Type B pancreatic cell (in vitro differentiated cells): ENCODE results near the gene ABCG8. TPM values are rescaled to one million over a fixed set of nuclear protein-coding genes. Genes with fewer than 3 reads are reported as not detected.

ENCODE experiments used
- DNase-seq: peaks from one replicate; pipeline ENCODE4 v3.0.0; 2021; ENCODE audit warnings: mixed read lengths; ENCODE audit not compliant: unreplicated experiment; ENCODE audit errors: extremely low spot score
- H3K27ac Mint-ChIP-seq: 2 replicates; pipeline ENCODE4 v1.8.0; 2021; ENCODE audit warnings: mild to moderate bottlenecking, mixed read lengths
- H3K27me3 Mint-ChIP-seq: 2 replicates; pipeline ENCODE4 v1.8.0; 2021; ENCODE audit warnings: mixed read lengths
- H3K36me3 Mint-ChIP-seq: 2 replicates; pipeline ENCODE4 v1.8.0; 2021; ENCODE audit warnings: mixed read lengths
- H3K4me1 Mint-ChIP-seq: one replicate; pipeline ENCODE4 v1.8.0; 2021; ENCODE audit warnings: mixed read lengths; ENCODE audit not compliant: unreplicated experiment
- H3K4me3 Mint-ChIP-seq: 2 replicates; pipeline ENCODE4 v1.8.0; 2021; ENCODE audit warnings: mild to moderate bottlenecking, mixed read lengths
- H3K9me3 Mint-ChIP-seq: 2 replicates; pipeline ENCODE4 v1.8.0; 2021; ENCODE audit warnings: mixed read lengths
- total RNA-seq: library from RNA; stranded (reverse); gene quantifications from 2 replicates; pipeline ENCODE4 v1.2.1, GENCODE V29; 2021; ENCODE audit warnings: low replicate concordance
- TF ChIP-seq, protein P1 (sequence below): fragments of 200-600 bp; sonication (generic); conservative IDR thresholded peaks from 2 replicates; pipeline ENCODE4 v1.5.0; 2021; ENCODE audit warnings: antibody characterized with exemption, mild to moderate bottlenecking

ABCG8 gene
- total RNA-seq, 1 donor from 2014 or later, result not detected

DNA sequence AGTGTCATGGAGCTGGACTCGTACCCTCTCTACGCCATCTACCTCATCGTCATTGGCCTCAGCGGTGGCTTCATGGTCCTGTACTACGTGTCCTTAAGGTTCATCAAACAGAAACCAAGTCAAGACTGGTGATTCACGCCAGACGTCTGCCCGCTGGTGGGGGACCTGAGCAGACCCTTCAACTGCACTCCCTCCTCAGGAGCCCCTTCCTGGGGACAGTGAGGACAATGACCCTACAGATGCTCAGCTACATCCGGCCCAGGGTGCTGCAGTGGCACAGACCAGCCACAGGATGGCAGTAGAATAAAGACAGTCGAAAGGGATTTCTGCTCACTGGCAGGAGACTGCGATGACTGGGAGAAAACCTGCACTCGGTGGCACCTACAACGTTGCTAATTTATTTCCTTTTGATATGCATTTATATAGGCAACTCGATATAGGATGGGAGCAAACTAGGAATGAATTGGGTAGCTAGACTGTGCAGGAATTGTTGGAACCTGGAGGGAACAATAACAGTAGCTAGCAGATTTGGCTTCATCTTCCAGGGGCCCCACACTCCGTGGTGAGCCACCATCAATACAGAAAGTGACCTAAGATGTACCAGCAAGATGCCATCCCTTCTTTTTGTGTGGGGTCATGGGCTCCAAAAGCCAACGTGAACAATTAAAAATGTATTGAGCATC, 39.2 kb downstream of the ABCG8 start:
- Mint-ChIP-seq H3K27me3 (peaks cover 24% of the 10 kb centered on the region), H3K9me3 (no peaks in the 10 kb centered on the region), H3K27ac (no peak overlapping the region), H3K4me3 (no peak overlapping the region), H3K36me3 (no peaks in the 10 kb centered on the region), H3K4me1 (no peaks in the 10 kb centered on the region)
- no peak for DNase-seq
- TF ChIP-seq, protein P1, sequence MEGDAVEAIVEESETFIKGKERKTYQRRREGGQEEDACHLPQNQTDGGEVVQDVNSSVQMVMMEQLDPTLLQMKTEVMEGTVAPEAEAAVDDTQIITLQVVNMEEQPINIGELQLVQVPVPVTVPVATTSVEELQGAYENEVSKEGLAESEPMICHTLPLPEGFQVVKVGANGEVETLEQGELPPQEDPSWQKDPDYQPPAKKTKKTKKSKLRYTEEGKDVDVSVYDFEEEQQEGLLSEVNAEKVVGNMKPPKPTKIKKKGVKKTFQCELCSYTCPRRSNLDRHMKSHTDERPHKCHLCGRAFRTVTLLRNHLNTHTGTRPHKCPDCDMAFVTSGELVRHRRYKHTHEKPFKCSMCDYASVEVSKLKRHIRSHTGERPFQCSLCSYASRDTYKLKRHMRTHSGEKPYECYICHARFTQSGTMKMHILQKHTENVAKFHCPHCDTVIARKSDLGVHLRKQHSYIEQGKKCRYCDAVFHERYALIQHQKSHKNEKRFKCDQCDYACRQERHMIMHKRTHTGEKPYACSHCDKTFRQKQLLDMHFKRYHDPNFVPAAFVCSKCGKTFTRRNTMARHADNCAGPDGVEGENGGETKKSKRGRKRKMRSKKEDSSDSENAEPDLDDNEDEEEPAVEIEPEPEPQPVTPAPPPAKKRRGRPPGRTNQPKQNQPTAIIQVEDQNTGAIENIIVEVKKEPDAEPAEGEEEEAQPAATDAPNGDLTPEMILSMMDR, result peak; percentile 91

DNA sequence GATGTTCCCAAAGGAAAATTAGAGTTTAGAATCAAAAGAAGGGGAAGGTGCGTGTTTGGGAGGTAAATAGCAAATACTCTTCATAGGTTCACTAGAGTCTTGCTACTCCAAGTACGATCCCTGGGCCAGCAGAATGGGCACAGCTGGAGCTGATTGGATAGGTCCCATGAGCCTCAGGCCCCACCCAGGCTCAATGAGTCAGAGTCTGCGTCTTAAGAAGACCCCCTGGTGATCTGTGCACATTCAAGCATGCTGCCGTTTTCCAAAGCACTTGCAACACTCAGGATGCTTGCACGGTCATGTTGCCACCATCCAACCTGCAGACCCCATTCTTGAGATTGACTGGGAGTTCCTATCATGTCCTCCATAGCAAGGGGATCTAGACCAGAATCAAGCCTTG, 40.5 kb downstream of the ABCG8 start:
- Mint-ChIP-seq H3K4me3 (no peak overlapping the region), H3K4me1 (no peaks in the 10 kb centered on the region), H3K27ac (no peak overlapping the region), H3K27me3 (peaks cover 17% of the 10 kb centered on the region), H3K36me3 (no peaks in the 10 kb centered on the region), H3K9me3 (no peaks in the 10 kb centered on the region)
- no peak for DNase-seq
- TF ChIP-seq, protein P1, result no peak

DNA sequence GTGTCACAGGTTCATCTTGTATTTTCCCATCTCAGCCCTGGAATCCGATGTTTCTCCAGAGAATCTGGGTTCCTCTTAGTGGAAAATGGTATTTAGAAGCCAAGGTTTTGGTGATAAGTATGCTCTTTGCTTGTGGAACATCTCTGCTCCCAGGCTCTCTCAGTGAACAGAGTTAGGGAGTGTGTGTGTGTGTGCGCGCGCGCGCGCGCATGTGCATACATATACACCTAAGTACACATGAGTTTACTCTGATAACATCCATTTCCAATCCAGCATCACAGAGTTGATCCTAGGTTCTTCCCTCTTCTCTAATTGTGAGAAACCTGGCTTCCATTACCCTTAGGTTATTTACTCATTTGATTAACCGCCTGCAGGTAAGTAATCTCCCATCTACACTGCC, 41.7 kb downstream of the ABCG8 start:
- no peak for DNase-seq
- H3K27me3 Mint-ChIP-seq, result peaks cover 15% of the 10 kb centered on the region
- no peak overlapping the region for H3K4me3 Mint-ChIP-seq
- peaks cover 4% of the 10 kb centered on the region for H3K4me1 Mint-ChIP-seq
- no peaks in the 10 kb centered on the region for H3K36me3 Mint-ChIP-seq
- H3K9me3 Mint-ChIP-seq, result no peaks in the 10 kb centered on the region
- no peak overlapping the region for H3K27ac Mint-ChIP-seq
- TF ChIP-seq, protein P1, result no peak

DNA sequence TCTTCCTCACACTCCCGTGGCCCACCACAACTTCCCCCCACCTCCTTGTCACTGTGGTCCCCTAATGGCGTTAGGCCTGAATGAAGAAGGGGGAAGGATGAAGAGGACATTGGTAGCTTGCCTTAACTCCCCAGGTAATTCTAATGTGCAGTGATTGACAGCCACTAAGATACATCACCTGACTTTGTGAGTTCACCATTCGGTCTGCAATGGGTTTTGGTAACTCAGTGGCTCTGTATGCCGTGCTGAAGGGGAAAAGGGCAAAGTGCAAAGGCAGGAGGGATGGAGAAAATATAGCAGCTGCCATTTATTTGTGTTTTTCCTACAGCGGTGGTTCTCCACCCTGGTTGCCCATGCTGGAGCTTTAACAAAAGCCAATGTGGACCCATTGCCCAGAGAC, 42.2 kb downstream of the ABCG8 start:
- peaks cover 15% of the 10 kb centered on the region for H3K27me3 Mint-ChIP-seq
- TF ChIP-seq, protein P1, result no peak
- DNase-seq, result no peak
- peaks cover 5% of the 10 kb centered on the region for H3K4me1 Mint-ChIP-seq
- no peak overlapping the region for H3K27ac Mint-ChIP-seq
- H3K9me3 Mint-ChIP-seq, result no peaks in the 10 kb centered on the region
- no peak overlapping the region for H3K4me3 Mint-ChIP-seq
- no peaks in the 10 kb centered on the region for H3K36me3 Mint-ChIP-seq

DNA sequence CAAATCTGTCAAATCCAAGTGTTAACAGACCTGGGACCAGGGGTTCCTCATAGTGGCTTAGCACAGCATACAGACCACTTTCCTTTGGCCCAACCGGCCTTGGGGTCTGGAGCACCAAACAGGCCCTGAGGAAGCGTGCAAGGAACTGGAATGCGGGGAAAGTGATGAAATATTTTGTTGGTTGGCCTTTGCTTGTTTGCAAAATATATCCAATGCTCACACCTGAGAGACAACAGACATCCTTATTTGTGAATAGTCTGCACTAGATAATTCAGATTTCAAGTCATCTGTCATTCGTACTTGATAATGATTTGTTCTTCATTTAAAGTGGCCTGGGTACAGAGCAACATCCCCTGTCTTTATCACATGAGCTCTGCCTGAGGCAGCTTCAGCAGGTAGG, 43.5 kb downstream of the ABCG8 start:
- Mint-ChIP-seq H3K4me3 (no peak overlapping the region), H3K27ac (no peak overlapping the region), H3K27me3 (peaks cover 9% of the 10 kb centered on the region), H3K36me3 (peaks cover 3% of the 10 kb centered on the region), H3K4me1 (peaks cover 5% of the 10 kb centered on the region), H3K9me3 (no peaks in the 10 kb centered on the region)
- TF ChIP-seq, protein P1, result no peak
- no peak for DNase-seq

DNA sequence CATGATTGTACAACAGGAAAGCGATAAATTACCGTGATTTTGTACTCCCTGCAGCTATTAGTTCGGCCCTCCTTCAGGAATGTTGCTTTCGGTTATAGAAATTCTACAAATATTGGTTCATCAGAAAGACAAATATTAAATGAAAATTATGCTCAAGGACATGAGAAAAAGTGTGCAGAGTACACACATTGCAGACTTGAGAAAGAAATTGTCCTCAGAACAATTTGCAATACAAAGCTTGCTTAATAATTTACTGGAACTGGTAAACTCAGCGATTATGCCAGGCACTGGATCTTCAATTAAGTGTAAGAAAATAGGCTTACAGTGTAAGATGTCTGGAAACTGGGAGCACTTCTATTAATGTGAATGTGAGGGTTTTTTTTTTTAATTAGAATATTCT, 45.9 kb downstream of the ABCG8 start:
- TF ChIP-seq, protein P1, result no peak
- DNase-seq, result no peak
- H3K27ac Mint-ChIP-seq, result no peak overlapping the region
- no peak overlapping the region for H3K4me3 Mint-ChIP-seq
- H3K36me3 Mint-ChIP-seq, result peaks cover 22% of the 10 kb centered on the region
- H3K4me1 Mint-ChIP-seq, result peaks cover 5% of the 10 kb centered on the region
- no peaks in the 10 kb centered on the region for H3K27me3 Mint-ChIP-seq
- H3K9me3 Mint-ChIP-seq, result no peaks in the 10 kb centered on the region
